ENCODE results near the gene ADCY9. TPM values are rescaled to one million over a fixed set of nuclear protein-coding genes. Genes with fewer than 3 reads are reported as not detected.
A peak's percentile ranks its signal among the peaks of the same experiment; 100 is the strongest.

ADCY9 gene
- total RNA-seq, 5 donors from 2014 or later (not counting 1 experiment from before 2014, with no cell fraction given) = 7.9 to 15.7 (median 11.6) TPM

GRCh38 chr16:4016005-4016352, 100.3 kb downstream of the ADCY9 start:
- H3K36me3 Mint-ChIP-seq = peaks cover 4% of the 10 kb centered on the region
- ChIA-PET POLR2A (no interaction called here), CTCF (no interaction called here)
- H3K4me3 ChIP-seq (ENCODE audit: control insufficient read depth in 1 of 2, extremely low read depth in 1 of 2, low read length in 1 of 2) = no peak overlapping the region
- no peaks in the 10 kb centered on the region for H3K27me3 ChIP-seq (replicated peaks in 1 of 2; ENCODE audit: control insufficient read depth in 2 of 2, extremely low read depth in 1 of 2, insufficient read depth in 2 of 2, low read length in 1 of 2)
- H3K27ac Mint-ChIP-seq = no peak overlapping the region
- no peak for DNase-seq
- no peaks in the 10 kb centered on the region for H3K27me3 Mint-ChIP-seq
- H3K4me3 Mint-ChIP-seq = no peak overlapping the region
- peak overlapping the region; percentile 45 for H3K27ac ChIP-seq (ENCODE audit: low read length)
- 92% methylated on average over 3 of the region's 3 CpGs for WGBS (ENCODE audit: insufficient coverage)
- H3K4me1 ChIP-seq (ENCODE audit: control insufficient read depth in 1 of 2, extremely low read depth in 1 of 2, insufficient read depth in 2 of 2, low read length in 2 of 2) = peaks cover 0 to 14% of the 10 kb centered on the region in 2 experiments
- no peaks in the 10 kb centered on the region for H3K9me3 Mint-ChIP-seq
- peaks cover 6 to 21% (median 10%) of the 10 kb centered on the region in 3 donors for H3K4me1 Mint-ChIP-seq
- no peak for ATAC-seq (replicated peaks in 1 of 4)
- H3K36me3 ChIP-seq (ENCODE audit: control insufficient read depth in 2 of 2, extremely low read depth in 1 of 2, insufficient read depth in 1 of 2, low read length in 1 of 2) = no peaks in the 10 kb centered on the region
- no peaks in the 10 kb centered on the region for H3K9me3 ChIP-seq

- peaks cover 6 to 21% (median 10%) of the 10 kb centered on the region in 3 donors for H3K4me1 Mint-ChIP-seq
- CTCF ChIA-PET = no interaction called here
- H3K27ac Mint-ChIP-seq = no peak overlapping the region
- POLR2A ChIA-PET = no interaction called here
- peaks cover 0 to 14% of the 10 kb centered on the region in 2 experiments for H3K4me1 ChIP-seq (ENCODE audit: control insufficient read depth in 1 of 2, extremely low read depth in 1 of 2, insufficient read depth in 2 of 2, low read length in 2 of 2)
- no peak overlapping the region for H3K4me3 Mint-ChIP-seq
- H3K27me3 ChIP-seq (replicated peaks in 1 of 2; ENCODE audit: control insufficient read depth in 2 of 2, extremely low read depth in 1 of 2, insufficient read depth in 2 of 2, low read length in 1 of 2) = no peaks in the 10 kb centered on the region
- no peaks in the 10 kb centered on the region for H3K9me3 ChIP-seq
- WGBS (ENCODE audit: insufficient coverage) = 94% methylated on average over 10 of the region's 20 CpGs
- no peaks in the 10 kb centered on the region for H3K9me3 Mint-ChIP-seq
- no peak for ATAC-seq (replicated peaks in 1 of 4)
- no peaks in the 10 kb centered on the region for H3K27me3 Mint-ChIP-seq
- DNase-seq = no peak
- H3K4me3 ChIP-seq (ENCODE audit: control insufficient read depth in 1 of 2, extremely low read depth in 1 of 2, low read length in 1 of 2) = no peak overlapping the region
- no peaks in the 10 kb centered on the region for H3K36me3 ChIP-seq (ENCODE audit: control insufficient read depth in 2 of 2, extremely low read depth in 1 of 2, insufficient read depth in 1 of 2, low read length in 1 of 2)
- no peak overlapping the region for H3K27ac ChIP-seq (ENCODE audit: low read length)
- H3K36me3 Mint-ChIP-seq = peaks cover 7% of the 10 kb centered on the region
Observed at GRCh38 chr16:4015275-4016004, 100.8 kb downstream of the ADCY9 start.

DNA sequence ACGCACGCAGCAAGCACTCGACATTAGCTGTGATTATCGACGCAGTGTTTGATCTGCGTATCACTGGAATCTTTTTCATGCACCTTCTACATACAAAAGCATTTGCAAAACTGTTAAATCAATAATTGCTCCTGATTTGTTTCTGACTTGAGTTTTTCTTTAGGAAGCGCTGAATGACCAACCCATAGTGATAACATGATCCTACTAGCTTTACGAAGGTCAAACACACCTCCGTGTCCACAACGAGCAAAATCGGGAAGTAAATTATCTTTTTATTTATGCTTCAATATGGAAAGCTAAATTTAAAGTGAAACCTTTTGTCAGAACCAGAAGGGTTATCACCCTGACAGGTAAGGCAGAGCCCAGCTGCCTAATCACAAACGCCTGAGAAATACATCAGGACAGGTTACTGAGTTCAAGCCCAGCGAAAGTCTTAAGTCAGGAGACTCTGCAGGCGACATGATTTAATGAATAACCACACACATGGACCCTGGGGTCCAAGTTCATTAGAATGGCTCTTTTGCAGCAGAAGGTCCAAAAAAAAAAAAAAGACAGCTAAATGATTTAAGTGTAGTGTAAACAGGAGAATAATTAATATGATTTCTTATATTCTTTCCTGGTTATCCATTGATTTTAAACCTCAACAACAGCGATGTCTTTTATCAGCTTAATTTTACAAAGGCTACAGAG, 104.2 kb downstream of the ADCY9 start:
- H3K27ac ChIP-seq (ENCODE audit: low read length) = no peak overlapping the region
- no peaks in the 10 kb centered on the region for H3K27me3 Mint-ChIP-seq

DNA sequence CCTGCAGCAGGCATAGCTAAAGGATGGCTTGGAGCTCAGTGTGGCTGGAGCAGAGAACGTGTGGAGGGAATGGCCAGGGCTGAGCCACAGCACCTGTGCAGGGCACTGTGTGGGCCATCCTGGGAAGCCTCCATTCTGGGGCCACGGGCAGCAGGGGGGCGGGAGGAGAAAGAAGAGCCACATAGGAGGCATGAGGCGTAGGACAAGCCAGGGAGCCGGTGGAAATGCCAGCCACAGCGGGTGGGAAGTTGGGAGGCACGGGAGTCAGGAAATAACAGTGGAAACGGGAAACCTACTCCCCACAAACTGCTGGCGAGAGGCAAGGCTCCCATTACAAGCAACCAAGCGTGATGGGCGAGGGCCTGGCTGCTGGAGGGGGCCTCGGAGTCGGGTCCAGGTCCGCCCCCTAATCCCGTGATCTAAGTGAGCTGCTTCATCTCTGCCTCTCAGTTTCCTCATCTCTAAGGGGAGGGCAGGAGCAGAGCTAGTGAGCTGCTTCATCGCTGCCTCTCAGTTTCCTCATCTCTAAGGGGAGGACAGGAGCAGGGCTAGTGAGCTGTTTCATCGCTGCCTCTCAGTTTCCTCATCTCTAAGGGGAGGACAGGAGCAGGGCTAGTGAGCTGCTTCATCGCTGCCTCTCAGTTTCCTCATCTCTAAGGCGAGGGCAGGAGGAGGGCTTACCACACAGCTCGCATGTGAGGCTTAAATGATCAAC, 104.9 kb downstream of the ADCY9 start:
- H3K9me3 ChIP-seq = no peaks in the 10 kb centered on the region
- ChIA-PET POLR2A (no interaction called here), CTCF (no interaction called here)
- H3K27ac ChIP-seq (ENCODE audit: low read length) = no peak overlapping the region
- H3K9me3 Mint-ChIP-seq = no peaks in the 10 kb centered on the region
- H3K27me3 ChIP-seq (replicated peaks in 1 of 2; ENCODE audit: control insufficient read depth in 2 of 2, extremely low read depth in 1 of 2, insufficient read depth in 2 of 2, low read length in 1 of 2) = no peaks in the 10 kb centered on the region
- no peak overlapping the region for H3K4me3 ChIP-seq (ENCODE audit: control insufficient read depth in 1 of 2, extremely low read depth in 1 of 2, low read length in 1 of 2)
- H3K4me1 Mint-ChIP-seq = peaks cover 0 to 4% (median 0%) of the 10 kb centered on the region in 3 donors
- no peak for ATAC-seq (replicated peaks in 1 of 4)
- H3K27me3 Mint-ChIP-seq = no peaks in the 10 kb centered on the region
- no peak for DNase-seq
- peaks cover 0 to 7% of the 10 kb centered on the region in 2 experiments for H3K4me1 ChIP-seq (ENCODE audit: control insufficient read depth in 1 of 2, extremely low read depth in 1 of 2, insufficient read depth in 2 of 2, low read length in 2 of 2)
- peaks cover 4% of the 10 kb centered on the region for H3K36me3 Mint-ChIP-seq
- no peak overlapping the region for H3K27ac Mint-ChIP-seq
- H3K36me3 ChIP-seq (ENCODE audit: control insufficient read depth in 2 of 2, extremely low read depth in 1 of 2, insufficient read depth in 1 of 2, low read length in 1 of 2) = no peaks in the 10 kb centered on the region
- no peak overlapping the region for H3K4me3 Mint-ChIP-seq
- WGBS (ENCODE audit: insufficient coverage) = 90% methylated on average over 7 of the region's 20 CpGs

More for the DNA sequence above, 104.2 kb downstream of the ADCY9 start:
- DNase-seq (no peak), ATAC-seq (replicated peaks in 1 of 4) (no peak)
- Histone ChIP-seq H3K9me3 (no peaks in the 10 kb centered on the region), H3K4me3 (ENCODE audit: control insufficient read depth in 1 of 2, extremely low read depth in 1 of 2, low read length in 1 of 2) (no peak overlapping the region), H3K4me1 (ENCODE audit: control insufficient read depth in 1 of 2, extremely low read depth in 1 of 2, insufficient read depth in 2 of 2, low read length in 2 of 2) (peaks cover 0 to 7% of the 10 kb centered on the region in 2 experiments), H3K36me3 (ENCODE audit: control insufficient read depth in 2 of 2, extremely low read depth in 1 of 2, insufficient read depth in 1 of 2, low read length in 1 of 2) (no peaks in the 10 kb centered on the region), H3K27me3 (replicated peaks in 1 of 2; ENCODE audit: control insufficient read depth in 2 of 2, extremely low read depth in 1 of 2, insufficient read depth in 2 of 2, low read length in 1 of 2) (no peaks in the 10 kb centered on the region)
- peaks cover 0 to 8% (median 0%) of the 10 kb centered on the region in 3 donors for H3K4me1 Mint-ChIP-seq
- no peak overlapping the region for H3K27ac Mint-ChIP-seq
- POLR2A ChIA-PET = interaction anchor here in 1 of 2 donors (0.6 kb wide), 1 partner anchor 9 kb away, joined by 3 read pairs; no protein-coding TSS in a partner anchor
- H3K9me3 Mint-ChIP-seq = no peaks in the 10 kb centered on the region
- no peak overlapping the region for H3K4me3 Mint-ChIP-seq
- 93% methylated on average over 7 of the region's 15 CpGs for WGBS (ENCODE audit: insufficient coverage)
- peaks cover 4% of the 10 kb centered on the region for H3K36me3 Mint-ChIP-seq
- CTCF ChIA-PET = no interaction called here

GRCh38 chr16:4010225-4011158, 105.8 kb downstream of the ADCY9 start:
- H3K4me3 Mint-ChIP-seq = no peak overlapping the region
- no peak for ATAC-seq (replicated peaks in 1 of 4)

DNA sequence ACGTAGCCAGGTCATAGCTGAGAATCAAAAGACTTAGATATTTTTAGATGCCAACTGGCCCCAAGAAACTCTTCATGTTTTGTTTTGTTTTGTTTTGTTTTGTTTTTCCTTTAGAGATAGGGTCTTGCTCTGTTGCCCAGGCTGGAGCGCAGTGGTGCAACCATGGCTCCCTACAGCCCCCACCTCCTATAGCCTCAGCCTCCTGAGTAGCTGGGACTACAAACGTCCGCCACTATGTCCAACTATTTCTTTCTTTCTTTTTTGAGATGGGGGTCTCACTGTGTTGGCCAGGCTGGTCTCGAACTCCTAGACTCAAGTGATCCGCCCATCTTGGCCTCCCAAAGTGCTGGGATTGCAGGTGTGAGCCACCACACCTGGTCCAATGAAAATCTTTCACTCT, 107.1 kb downstream of the ADCY9 start:
- DNase-seq = no peak
- H3K27me3 ChIP-seq (replicated peaks in 1 of 2; ENCODE audit: control insufficient read depth in 2 of 2, extremely low read depth in 1 of 2, insufficient read depth in 2 of 2, low read length in 1 of 2) = no peaks in the 10 kb centered on the region
- H3K27ac ChIP-seq (ENCODE audit: low read length) = no peak overlapping the region
- H3K36me3 ChIP-seq (ENCODE audit: control insufficient read depth in 2 of 2, extremely low read depth in 1 of 2, insufficient read depth in 1 of 2, low read length in 1 of 2) = no peaks in the 10 kb centered on the region
- POLR2A ChIA-PET = interaction anchor here in 1 of 2 donors (0.5 kb wide), 1 partner anchor 53 kb away, joined by 4 read pairs; no protein-coding TSS in a partner anchor
- Mint-ChIP-seq H3K36me3 (peaks cover 4% of the 10 kb centered on the region), H3K27ac (no peak overlapping the region), H3K4me3 (no peak overlapping the region), H3K9me3 (no peaks in the 10 kb centered on the region), H3K27me3 (no peaks in the 10 kb centered on the region), H3K4me1 (no peaks in the 10 kb centered on the region)
- no peak for ATAC-seq (replicated peaks in 1 of 4)
- CTCF ChIA-PET = no interaction called here
- H3K4me1 ChIP-seq (ENCODE audit: control insufficient read depth in 1 of 2, extremely low read depth in 1 of 2, insufficient read depth in 2 of 2, low read length in 2 of 2) = no peaks in the 10 kb centered on the region
- H3K4me3 ChIP-seq (ENCODE audit: control insufficient read depth in 1 of 2, extremely low read depth in 1 of 2, low read length in 1 of 2) = no peak overlapping the region
- 73% methylated on average over 4 of the region's 6 CpGs for WGBS (ENCODE audit: insufficient coverage)
- no peaks in the 10 kb centered on the region for H3K9me3 ChIP-seq

More at GRCh38 chr16:4010225-4011158, 105.8 kb downstream of the ADCY9 start:
- no peak overlapping the region for H3K27ac Mint-ChIP-seq
- H3K9me3 Mint-ChIP-seq = no peaks in the 10 kb centered on the region
- no peak overlapping the region for H3K27ac ChIP-seq (ENCODE audit: low read length)
- CTCF ChIA-PET = no interaction called here
- no peaks in the 10 kb centered on the region for H3K27me3 ChIP-seq (replicated peaks in 1 of 2; ENCODE audit: control insufficient read depth in 2 of 2, extremely low read depth in 1 of 2, insufficient read depth in 2 of 2, low read length in 1 of 2)
- no peak overlapping the region for H3K4me3 ChIP-seq (ENCODE audit: control insufficient read depth in 1 of 2, extremely low read depth in 1 of 2, low read length in 1 of 2)
- H3K9me3 ChIP-seq = no peaks in the 10 kb centered on the region
- no peaks in the 10 kb centered on the region for H3K27me3 Mint-ChIP-seq
- no peaks in the 10 kb centered on the region for H3K4me1 ChIP-seq (ENCODE audit: control insufficient read depth in 1 of 2, extremely low read depth in 1 of 2, insufficient read depth in 2 of 2, low read length in 2 of 2)
- no peak for DNase-seq
- no peaks in the 10 kb centered on the region for H3K4me1 Mint-ChIP-seq
- POLR2A ChIA-PET = no interaction called here
- no peaks in the 10 kb centered on the region for H3K36me3 ChIP-seq (ENCODE audit: control insufficient read depth in 2 of 2, extremely low read depth in 1 of 2, insufficient read depth in 1 of 2, low read length in 1 of 2)
- WGBS (ENCODE audit: insufficient coverage) = 93% methylated on average over 24 of the region's 32 CpGs
- peaks cover 4% of the 10 kb centered on the region for H3K36me3 Mint-ChIP-seq

All from T-cell (primary cell).